Measurements from ENCODE around the gene PDIA2. TPM values are rescaled to one million over a fixed set of nuclear protein-coding genes. Genes with fewer than 3 reads are reported as not detected.
A peak's percentile ranks its signal among the peaks of the same experiment; 100 is the strongest.

PDIA2 gene
- total RNA-seq, 4 donors from 2014 or later, result 0.81 to 0.93 TPM; not detected in 2

DNA sequence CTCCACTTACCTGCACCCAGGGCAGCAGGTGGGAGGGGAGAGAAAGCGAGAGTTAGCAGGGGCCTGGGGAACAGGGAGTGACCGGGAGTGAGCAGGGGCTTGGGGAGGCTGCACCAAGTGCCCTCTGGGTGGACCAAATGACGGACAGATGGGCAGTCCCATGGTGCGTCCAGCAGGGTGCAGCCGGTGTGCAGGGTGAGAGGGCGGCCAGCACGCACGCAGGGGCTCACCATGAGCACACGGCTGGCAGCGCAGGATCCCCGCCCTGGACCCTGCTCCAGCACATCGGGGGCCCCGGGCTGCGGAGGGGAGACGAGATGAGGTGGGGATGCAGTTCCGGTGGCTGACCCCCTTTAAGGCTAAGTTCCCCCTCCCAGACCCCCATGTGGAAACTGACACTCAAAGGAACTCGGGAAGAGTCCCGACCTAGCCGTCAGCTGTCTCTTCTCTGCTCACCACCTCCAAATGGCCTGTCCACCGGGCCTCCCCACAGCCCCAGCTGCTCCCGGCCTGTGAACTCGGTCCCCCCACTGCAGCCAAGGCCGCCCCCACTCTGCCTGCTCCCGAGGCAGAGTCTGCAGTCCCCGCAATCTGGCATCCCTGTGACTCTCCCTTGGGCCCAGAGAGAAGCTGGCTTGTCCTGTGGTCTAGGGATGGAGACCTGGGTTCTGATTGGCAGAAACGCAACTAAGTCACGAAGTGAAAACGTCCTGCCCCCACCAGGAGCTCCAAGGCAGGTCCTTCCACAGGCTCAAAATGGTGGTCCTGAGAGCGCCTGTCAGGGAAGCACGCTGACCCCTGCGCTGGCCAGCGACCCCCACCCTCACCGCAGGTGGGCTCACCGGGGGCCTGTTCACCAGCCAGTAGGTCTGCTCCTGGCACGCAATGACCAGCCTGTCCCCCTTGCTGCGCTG is 10.1 kb upstream of the PDIA2 start:
- peaks cover 0 to 21% (median 6%) of the 10 kb centered on the region in 3 donors for H3K4me1 ChIP-seq
- peaks cover 11% of the 10 kb centered on the region for H3K27me3 ChIP-seq
- WGBS, 2 donors (ENCODE audit: low coverage in 1 of 2), result 20 to 76% methylated on average over 2 to 13 of the region's 36 CpGs
- no peak overlapping the region for H3K4me3 ChIP-seq
- no peaks in the 10 kb centered on the region for H3K36me3 ChIP-seq
- TF ChIP-seq POLR2A (IDR thresholded peaks at IDR 0.05) (no peak), CTCF (IDR thresholded peaks at IDR 0.05) (no peak), POLR2AphosphoS5 (IDR thresholded peaks at IDR 0.05) (no peak), EP300 (IDR thresholded peaks at IDR 0.05) (no peak)
- no peaks in the 10 kb centered on the region for H3K9me3 ChIP-seq
- no peak for ATAC-seq
- H3K27ac ChIP-seq, result no peak overlapping the region

DNA sequence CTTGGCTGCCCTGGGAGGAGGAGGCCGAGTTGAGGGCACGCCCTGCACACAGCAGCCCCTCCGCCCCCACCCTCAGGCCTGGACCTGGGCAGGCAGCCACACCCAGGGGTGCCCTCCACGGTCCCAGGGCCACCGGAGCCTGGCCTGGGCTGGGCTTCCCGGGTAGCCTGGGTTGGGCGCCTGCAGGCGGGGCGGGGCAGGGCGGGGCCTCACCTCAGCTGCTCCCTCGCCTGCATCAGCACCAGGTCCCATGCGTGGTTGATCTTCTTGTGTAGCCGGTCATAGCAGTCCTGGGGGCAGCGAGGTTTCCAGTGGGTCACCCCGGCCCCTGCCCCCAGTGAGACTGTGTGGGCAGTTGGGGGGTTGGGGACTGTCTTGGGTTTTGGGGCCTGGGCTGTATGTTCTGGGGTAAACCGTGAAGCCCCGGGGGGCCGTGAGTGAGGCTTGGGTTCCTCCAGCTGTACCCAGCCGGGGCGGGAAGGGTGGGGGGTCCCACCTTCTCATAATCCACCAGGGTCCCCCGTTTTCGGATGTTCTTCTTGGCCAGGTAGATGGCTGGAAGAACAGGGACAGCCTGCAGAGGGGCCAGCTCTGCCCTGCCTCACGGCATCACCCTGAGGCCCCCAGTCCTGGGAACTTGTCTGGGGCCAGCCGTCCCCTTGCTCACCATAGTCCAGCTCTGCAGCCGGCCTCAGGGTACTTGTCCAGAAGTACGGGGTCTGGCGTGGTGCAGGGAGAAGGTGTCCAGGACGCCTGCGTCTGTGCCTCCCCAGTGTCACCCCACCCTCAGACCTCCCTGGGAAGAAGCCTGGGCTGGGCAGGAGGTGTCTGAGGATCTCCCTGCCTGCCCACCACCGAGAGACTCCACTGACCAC is 9.2 kb upstream of the PDIA2 start:
- Histone ChIP-seq H3K27me3 (peaks cover 11% of the 10 kb centered on the region), H3K4me3 (no peak overlapping the region), H3K36me3 (no peaks in the 10 kb centered on the region), H3K4me1 (peaks cover 0 to 21% (median 6%) of the 10 kb centered on the region in 3 donors), H3K27ac (no peak overlapping the region), H3K9me3 (no peaks in the 10 kb centered on the region)
- TF ChIP-seq POLR2AphosphoS5 (IDR thresholded peaks at IDR 0.05) (no peak), EP300 (IDR thresholded peaks at IDR 0.05) (no peak), CTCF (IDR thresholded peaks at IDR 0.05) (no peak), POLR2A (IDR thresholded peaks at IDR 0.05) (no peak)
- WGBS, 2 donors (ENCODE audit: low coverage in 1 of 2), result no CpG with 5 or more reads among the region's 30 CpGs
- ATAC-seq, result no peak

DNA sequence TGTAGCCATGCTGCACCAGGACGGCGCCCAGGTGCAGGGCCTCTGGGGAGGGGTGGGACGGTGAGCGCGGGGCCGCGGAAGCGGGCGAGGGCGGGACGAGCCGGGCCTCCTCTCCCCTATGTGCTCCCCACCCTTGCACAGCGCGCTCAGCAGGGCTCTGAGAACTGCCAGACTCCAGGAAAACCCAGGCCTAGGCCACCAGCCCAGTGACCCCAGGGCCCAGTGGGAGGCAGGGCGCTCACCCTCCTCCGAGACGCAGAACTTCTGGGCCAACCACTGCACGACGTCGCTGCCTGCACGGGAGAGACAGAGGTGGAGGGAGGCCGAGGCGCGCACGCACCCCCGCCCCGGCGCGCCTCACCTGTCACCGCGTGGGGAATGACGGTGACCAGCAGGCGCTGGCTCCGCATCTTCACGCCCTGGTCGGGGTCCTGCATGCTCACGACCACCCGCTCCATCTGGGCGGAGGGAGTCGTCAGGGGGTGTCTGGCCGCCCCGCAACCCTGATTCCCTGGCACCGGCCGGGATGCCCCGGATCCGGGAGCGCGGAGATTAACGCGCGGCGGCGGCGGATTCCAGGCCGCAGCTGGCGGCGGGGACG is 7.8 kb upstream of the PDIA2 start:
- Histone ChIP-seq H3K27ac (peak overlapping the region in 3 of 4 donors; percentile 45 to 66 (median 47)), H3K4me1 (peaks cover 0 to 26% (median 6%) of the 10 kb centered on the region in 3 donors), H3K4me3 (peak overlapping the region; percentile 34 to 67), H3K27me3 (peaks cover 20% of the 10 kb centered on the region), H3K9me3 (no peaks in the 10 kb centered on the region), H3K36me3 (no peaks in the 10 kb centered on the region)
- ATAC-seq, result peak; percentile 19
- no CpG with 5 or more reads among the region's 58 CpGs for WGBS, 2 donors (ENCODE audit: low coverage in 1 of 2)
- TF ChIP-seq EP300 (IDR thresholded peaks at IDR 0.05) (no peak), POLR2A (IDR thresholded peaks at IDR 0.05) (no peak), CTCF (IDR thresholded peaks at IDR 0.05) (no peak), POLR2AphosphoS5 (IDR thresholded peaks at IDR 0.05) (no peak)

GRCh38 chr16:275786-276232 is 7.2 kb upstream of the PDIA2 start, which contains the start of gene RGS11:
Gene RGS11, minus strand, starts transcription at chr16:275944. Its CDS starts 33 bp downstream, at chr16:275911.
- ATAC-seq, result peak; percentile 52
- H3K27ac ChIP-seq, result peak within 1 kb of the TSS in 3 of 4 donors; percentile 45 to 66 (median 47)
- H3K4me3 ChIP-seq, result peak within 1 kb of the TSS; percentile 34 to 67
- peaks cover 24% of the 10 kb centered on the region for H3K27me3 ChIP-seq
- no peaks in the 10 kb centered on the region for H3K9me3 ChIP-seq
- peaks cover 0 to 31% (median 9%) of the 10 kb centered on the region in 3 donors for H3K4me1 ChIP-seq
- TF ChIP-seq EP300 (IDR thresholded peaks at IDR 0.05) (no peak), CTCF (IDR thresholded peaks at IDR 0.05) (no peak), POLR2A (IDR thresholded peaks at IDR 0.05) (no peak), POLR2AphosphoS5 (IDR thresholded peaks at IDR 0.05) (no peak)
- WGBS, 2 donors (ENCODE audit: low coverage in 1 of 2), result no CpG with 5 or more reads among the region's 56 CpGs
- no peaks in the 10 kb centered on the region for H3K36me3 ChIP-seq
